CD4-positive, alpha-beta T cell treated with Interleukin-6 for 4 hours (primary cell): Measurements from ENCODE around the gene RAP1GAP.

Source experiments
- DNase-seq: peaks from one replicate; pipeline ENCODE4 v3.0.0-alpha.2; 2020; ENCODE audit warnings: mixed read lengths

RAP1GAP gene

DNA sequence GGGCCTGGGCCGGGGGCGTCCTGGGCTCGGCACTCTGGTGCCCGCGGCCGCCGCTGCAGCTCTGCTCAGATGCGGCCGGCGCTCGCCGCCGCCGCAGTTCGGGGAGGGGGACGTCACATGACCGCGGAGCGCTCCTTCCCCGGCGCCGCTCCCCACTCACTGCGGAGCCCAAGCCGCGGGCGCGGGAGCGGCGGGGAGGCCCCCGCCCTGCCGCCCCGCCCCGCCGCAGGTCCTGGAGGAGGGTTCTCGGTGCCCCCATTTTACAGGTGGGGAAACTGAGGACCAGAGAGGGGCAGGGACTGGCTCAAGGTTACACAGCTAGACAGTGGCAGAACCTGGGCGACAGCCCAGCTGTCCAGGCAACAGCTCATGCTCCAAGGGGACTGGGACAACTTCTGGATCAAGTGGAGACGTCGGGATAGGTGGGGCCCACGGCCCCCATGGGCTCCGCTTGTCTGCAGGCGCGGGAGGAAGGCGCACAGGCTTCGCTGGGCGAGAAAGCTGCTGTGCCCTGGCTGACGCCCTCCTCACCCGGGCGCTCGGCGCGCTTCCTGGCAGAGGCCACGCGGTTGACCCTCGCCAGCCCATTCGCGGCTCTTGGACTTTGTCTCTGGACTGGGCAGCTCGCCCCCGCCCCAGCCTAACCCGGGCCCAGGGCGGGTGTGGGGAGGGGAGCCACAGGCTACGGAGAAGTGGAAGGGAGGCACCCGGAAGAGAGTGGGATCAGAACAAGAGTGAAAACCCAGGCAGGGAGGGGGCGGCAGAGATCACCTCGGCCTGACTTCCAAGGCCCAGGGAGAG, at the start of gene RAP1GAP:
Gene RAP1GAP, minus strand, starts transcription at position 100 of the 801 bp plus-strand sequence. CDS start 49,325 bp downstream, outside the sequence.
- peak; percentile 54 for DNase-seq

DNA sequence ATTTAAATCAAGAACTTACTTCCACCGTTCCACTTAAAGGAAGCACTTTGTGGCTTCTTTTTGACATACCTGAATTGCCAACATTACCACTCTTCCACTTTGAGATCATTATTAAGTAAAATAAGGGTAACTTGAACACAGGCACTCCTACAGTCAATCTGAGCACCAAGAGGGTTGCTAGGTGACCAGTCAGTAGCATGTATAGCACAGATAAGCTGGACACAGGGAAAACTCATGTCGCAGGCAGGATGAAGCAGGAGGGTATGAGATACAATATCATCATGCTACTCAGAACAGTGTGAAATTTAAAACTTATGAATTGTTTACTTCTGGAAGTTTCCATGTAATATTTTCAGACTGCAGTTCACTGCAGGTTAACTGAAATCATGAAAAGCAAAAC, 47.0 kb upstream of the RAP1GAP start:
- no peak for DNase-seq

DNA sequence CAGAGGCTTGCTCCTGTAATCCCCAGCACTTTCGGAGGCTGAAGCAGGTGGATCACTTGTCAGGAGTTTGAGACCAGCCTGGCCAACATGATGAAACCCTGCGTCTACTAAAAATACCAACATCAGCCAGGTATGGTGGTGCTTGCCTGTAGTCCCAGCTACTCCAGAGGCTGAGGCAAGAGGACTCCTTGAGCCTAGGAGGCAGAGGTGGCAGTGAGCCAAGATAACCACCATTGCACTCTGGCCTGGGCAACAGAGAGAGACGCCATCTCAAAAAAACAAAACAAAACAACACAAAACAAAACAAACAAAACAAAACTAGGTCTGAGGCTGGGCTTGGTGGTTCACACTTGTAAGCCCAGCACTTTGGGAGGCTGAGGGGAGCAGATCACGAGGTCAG, 38.7 kb upstream of the RAP1GAP start:
- DNase-seq: no peak

DNA sequence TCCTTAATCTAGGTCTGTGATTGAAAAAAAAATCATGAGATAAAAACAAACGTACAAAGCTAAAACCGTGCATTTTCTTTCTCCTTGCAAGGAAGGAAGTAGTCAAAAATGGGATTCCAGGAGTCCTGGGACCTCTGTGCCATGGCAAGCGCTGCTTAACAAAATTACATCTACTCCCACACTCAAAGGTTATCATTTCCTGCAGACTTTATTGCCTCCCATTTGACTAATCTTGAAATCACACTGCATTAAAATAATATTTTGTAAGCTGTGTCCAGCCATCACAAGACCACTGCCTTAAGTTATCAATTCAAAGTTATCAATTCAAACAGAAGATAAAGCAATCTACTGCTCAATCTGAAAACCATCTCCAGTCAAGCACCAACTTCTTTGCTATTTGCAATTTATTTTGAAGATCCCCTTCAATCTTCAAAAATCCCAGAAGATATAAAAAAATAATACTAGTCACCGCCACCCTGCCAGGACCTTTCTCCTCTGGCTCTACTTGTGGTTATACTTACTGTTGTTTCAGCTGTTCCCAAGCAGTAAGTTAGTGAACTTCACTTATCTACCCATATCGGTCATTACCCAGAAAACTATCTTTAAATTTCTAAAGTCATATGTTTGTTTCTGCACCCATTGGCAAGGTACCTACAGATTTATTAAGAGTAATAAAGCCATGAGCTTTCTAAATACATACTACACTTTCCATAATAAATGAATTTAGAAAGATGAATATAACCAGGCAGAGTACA, 38.1 kb upstream of the RAP1GAP start:
- DNase-seq: no peak

DNA sequence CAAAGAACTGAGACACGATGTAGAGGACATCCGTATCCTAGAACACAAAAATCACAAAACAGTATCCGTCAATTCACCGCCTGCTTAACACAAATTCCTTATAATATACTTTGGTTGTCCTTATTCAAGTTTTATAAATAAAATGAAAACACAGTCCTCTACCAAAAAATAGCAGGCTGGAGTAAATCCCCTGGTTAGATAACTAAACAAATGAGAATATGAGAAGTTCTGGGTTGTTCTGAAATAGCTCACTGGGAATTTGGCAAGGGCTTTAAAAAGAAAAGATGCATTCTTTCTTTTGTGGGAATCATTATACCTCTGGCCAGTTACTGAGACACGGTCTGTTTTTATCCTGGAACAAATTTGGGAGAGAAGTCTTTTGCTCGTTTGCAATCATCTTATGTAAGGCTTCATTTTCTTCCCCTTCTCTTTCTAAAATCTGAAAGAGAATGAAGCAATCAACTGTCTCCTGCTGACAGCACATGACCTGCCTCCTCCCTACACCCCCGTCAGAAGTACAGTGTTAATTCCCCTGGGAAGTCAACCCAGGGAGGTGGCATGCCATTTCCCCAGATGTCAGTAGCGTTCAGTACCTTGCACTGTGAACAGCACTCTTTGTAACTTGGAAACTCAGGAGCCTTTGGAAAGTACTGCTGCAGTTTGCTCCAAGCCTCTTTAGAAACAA, 37.1 kb upstream of the RAP1GAP start:
- DNase-seq: no peak

DNA sequence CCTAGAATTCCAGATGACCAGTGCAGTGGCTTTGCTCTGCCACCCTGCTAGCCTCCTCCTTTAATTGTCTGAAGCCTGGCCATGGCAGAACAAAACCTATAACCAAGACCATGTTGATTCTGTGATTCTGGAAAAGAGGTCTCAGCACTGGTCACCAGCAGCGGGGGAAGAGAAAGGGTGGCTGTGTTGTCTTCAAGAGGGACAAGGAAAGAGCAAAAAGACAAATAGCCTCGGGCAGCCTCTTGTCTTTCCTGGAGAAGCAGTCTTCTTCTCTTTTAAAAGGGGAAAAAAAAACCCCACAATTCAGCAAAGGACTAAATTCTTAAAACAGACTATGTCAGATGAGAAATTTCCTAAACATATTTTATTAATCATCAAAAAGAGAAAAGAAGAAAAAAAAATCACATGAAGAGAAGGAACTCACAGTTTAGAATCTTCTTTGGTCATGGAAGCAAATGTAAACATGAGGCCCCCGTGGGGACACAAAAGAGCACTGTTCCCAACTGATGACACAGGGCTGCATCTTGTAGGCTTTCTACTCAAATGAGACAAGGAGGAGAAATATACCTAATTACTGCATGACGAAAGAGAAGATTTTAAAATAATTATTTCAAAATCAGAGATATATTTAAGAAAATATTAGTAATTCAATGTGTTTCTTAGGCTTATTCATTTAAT, 36.3 kb upstream of the RAP1GAP start:
- no peak for DNase-seq

DNA sequence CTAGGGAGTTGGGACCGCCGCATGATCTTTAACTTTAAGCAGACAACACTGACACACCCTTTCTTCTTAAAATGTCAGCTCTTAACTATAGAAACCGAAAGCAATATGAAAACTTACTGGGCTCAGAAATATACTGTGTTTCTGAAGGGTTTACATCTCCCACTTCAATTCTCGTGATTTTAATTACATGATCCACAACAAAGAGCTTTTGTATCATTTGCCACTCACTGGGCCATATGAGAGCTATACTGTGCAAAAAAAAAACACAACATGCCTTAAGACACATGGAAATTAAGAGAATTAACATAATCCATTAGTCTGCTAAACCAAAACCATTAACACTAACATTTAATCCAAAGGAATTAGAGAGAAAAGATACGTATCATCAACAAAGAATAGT, 35.0 kb upstream of the RAP1GAP start:
- no peak for DNase-seq

DNA sequence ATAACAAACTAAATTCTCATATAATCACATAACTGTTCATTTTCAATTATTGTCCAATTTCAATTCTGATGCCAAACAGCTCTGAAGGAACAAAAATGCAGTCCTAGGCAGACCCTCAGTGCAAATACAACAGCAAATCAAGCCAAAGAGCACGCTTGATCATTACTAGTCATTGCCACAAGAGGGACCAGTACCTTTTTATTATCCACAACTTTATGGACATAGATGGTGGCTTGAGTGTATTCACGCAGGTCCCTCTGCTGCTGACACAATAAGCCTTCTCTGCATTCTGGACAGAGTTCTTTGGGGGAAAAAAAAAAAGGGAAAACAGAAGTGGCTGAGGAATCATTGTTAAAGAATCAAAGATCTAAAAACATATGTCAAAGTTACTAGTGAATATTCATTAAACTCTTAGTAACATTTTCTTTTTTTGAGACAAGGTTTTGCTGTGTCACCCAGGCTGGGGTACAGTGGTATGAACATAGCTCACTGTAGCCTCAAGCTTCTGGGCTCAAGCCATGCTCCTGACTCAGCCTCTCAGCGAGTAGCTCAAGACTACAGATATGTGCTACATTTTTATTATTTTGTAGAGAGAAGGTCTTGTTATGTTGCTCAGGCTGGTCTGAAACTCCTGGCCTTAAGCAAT, 34.3 kb upstream of the RAP1GAP start:
- DNase-seq: peak; percentile 1

DNA sequence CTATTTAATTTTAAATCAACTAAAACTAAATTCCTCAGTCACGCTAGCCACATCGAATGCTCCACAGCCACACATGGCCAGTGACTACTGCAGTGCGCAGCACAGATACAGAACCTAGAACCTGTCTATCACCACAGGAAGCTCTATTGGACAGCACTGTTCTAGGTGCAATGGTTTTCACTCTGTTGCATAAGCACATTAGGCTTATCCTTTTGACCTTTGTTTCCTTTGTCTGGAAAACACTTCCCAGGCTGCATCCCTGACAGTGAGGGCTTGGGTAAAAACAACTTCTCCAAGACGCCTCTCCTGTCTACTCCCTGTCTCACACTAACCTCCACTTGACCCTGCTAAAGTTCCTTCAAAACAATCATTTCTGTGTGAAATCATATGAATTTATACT, 33.6 kb upstream of the RAP1GAP start:
- no peak for DNase-seq

DNA sequence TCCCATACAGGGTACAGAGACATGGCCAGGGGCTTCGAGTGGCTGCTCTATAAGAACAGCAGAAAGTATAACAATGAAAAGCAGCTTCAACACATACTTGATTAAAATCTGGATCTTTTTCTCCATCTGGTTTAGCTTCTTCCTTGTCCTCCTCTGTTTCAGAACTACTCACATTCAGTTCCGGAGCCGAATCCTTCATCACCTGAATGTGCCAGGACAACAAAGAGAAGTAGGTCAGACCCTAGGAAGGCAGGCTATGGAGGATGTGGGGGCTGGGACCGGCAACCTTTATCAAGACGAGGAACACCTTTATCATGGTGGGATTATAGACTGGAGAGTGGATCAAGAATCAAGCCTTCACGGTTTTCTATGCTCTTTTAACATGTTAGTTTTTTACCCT, 32.2 kb upstream of the RAP1GAP start:
- no peak for DNase-seq

DNA sequence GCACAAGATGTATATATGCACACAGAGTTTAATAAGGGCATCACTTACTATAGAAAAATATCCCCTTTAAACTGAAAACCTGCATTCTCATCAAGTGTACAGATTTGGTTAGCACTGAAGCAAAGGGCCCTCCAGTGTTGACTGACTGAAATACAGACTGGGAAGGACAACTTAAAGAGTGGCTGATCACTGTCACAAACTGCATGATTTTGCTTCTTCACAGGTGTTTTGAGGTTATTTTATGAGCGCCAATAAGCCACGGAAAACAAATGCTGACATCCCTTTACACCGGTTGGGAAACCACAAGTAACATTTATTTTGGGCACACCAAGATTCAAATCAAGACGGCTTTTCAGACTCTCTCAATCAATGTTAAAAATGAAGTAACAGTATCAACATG, 30.9 kb upstream of the RAP1GAP start:
- DNase-seq: no peak

DNA sequence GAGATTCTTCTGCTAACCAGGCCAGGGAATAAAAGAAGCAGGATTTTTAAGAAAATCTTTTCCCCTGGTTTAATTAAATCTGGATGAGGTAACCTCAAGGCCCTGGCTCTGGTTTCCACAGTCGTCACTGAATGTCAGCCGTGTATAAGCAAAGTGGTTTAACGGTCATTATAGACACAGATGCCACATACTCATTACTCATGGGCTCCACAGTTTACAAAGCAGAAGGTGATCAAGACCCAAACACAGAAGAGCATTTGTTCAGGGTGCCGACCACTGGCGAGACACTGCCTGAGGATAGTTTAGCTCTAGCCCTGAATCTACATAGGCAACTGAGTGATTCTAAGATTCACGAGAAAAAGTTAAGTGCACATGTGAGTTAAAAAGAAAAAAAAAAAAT, 27.8 kb upstream of the RAP1GAP start:
- DNase-seq: no peak

DNA sequence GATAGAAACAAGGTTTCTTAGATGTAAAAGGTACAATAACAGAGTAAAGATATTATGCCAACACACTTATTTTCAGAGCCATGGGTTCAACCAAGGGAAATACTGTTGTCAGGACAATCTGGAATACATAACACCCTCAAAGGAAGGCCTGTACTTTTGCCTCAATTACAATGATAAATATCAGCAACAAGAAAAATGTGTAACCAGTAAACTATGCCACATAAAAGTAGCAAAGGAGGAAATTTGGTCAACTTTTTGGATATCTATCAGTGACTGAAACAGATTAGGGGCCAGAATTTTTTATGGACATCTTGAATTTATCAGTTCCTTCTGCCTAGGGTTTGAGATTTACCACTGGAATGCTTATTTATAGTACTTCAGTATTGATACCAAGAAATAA, 24.6 kb upstream of the RAP1GAP start:
- DNase-seq: no peak

DNA sequence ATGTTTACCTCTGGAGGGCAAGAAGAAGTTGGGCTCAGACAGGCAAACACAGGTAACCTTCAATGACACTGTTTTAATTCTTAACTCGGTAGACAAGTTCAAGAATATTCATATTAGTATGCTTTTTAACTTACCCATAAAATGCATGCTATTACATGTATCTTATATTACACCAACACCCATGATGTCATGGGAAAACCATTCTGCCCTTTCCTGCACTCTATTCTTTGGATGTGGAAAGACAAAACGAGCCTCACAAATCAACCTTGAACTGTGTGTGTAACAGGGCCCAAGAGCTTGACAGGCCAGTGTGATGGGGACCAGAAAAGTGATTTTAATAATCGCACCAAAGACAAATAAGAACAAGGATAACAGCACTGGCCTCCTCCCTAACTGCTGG, 22.6 kb upstream of the RAP1GAP start:
- no peak for DNase-seq

DNA sequence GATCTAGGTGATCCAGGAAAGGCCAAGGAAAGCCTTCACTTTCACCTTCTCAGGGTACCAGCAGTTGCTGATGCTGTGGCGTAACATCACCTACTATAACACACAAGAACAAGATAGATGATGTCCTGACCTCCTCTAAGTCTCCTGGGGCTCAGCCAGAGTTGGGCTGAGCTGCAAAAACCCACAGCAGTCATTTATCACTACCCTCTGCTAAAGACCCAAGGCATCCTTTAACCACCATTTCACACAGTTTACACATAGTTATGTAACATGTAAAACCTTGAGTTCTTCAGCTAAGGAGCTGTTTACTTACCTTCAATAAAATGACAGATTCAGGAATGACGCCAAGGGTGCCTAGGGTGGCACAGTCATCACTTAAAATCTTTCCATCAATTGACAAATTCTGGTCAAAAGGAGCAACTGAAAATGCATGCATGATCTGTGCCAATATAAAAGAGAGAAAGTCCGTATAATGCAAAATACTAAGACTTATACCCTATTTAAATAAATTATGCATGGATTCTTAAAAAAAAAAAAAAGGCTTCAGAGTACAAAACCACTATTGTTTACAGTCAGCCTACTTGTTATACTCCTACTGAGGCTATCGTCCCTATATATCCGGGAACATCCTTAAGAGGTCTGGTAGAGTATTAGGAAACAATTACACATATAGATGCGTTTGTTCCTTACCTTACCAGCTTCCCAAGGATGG, 20.7 kb upstream of the RAP1GAP start:
- no peak for DNase-seq

DNA sequence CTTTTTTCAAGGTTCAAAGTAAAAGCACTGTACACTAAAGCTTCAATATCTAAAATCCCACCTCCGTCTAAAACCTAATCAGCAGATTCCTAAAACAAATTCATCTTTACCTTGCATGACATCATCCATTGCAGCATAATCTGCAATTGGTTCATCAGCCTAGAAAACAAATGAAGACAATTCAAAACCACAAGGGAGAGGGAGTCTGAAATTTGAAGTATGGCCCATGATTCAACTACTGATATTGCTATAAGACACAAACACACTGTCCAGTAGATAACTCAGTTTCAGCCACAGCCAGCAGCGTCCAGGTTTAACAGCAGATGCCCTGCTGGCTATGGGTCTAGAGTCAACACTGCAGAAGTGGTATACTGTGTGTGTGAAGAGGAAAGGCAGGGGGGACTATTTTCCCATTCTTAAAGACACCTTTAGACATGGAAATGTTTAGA, 17.9 kb upstream of the RAP1GAP start:
- no peak for DNase-seq

DNA sequence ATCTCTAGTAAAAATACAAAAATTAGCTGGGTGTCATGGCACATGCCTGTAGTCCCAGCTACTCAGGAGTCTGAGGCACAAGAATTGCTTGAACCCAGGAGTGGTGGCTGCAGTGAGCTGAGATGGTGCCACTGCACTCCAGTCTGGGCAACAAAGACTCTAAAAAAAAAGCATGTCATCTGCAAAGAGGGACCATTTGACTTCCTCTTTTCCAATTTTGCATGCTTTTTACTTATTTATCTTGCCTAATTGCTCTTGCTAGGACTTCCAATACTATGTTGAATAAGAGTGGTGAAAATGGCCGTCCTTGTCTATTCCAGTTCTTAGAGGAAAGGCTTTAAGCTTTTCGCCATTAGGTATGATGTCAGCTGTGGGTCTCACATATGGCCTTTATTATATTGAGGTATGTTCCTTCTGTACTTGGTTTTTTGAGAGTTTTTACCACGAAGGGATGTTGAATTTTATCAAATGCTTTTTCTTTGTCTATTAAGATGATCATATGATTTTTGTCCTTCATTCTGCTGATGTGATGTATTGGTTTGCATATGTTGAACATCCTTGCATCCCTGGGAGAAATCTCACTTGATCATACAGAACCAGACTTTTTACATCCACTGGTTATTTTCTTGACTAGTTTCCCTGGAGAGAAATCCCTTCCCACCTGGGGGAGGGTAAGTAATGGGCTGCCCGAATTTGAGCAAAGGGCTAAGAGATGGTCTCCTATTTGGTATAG, 17.0 kb upstream of the RAP1GAP start:
- no peak for DNase-seq

DNA sequence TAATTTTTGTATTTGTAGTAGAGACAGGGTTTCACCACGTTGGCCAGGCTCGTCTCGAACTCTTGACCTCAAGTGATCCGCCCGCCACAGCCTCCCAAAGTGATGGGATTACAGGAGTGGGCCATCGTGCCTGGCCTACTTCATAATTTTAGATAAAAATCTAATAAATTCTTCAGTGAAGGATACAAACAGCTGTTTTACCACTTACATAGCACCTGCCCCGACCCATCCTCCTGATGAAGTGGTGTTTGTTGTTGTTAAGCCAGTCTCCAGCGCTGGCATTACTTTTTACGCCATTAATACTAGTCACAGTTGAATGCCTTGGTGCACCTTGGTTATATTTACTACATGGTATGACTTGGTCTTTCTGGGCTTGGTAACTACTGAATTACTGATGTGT, 12.3 kb upstream of the RAP1GAP start:
- no peak for DNase-seq

DNA sequence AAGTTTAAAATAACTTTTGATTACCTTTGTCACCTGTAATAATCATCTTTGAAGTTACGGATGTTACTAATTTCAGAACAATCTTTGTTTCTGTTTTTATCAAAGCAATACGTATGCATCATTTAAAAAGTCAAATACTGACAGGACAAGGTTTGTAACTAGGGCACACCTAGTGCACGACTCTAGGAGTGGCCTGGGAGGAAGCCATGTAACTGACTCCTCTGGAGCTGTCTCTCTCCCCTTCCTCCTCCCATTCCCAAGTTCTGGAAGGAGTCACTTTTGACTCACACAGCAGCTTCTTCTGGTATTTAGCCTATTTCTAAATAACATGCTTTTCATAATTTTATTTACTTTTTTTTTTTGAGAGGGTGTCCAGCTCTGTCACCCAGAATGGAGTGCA, 11.8 kb upstream of the RAP1GAP start:
- DNase-seq: no peak

DNA sequence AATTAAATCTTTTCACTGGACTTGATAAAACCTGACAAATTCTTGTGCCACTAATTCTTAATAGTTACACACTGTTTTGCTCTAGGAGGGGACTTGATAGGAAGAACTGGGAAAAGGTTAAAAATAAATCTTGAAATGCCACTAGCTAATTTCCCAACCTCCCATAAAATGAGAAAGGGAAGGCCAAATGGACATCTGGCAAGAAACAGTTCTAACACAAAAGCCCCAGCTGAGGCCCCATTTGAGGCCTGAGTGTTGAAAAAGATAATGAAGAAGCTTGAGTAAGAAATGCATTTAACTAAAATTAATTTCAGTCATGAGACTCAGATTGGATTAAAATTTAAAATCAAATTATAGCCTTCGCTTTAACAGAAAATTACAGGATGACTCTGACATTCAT, 11.2 kb upstream of the RAP1GAP start:
- no peak for DNase-seq

DNA sequence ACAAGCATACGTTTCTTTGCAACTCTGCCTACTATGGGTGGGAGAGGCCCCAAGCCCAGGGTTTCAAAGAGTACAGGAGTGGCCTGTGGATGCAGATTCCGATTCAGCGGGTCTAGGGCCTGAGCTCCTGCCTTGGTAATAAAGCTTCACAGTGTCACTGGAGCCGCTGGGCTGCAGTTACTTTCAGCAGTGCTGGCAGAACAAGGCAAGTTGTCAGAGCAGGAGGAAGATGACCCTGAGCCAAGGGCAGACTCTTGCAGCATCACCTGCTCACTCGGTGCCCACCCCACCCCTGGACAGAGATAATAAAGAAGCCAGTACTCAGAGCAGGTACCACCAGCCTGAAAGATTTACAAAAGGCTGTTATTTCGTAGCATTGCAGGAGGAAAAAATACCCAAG, 8.0 kb upstream of the RAP1GAP start:
- no peak for DNase-seq
